Endometrial microvascular endothelial cells (primary cell): Measurements from ENCODE around the gene RPL28. TPM values are rescaled to one million over a fixed set of nuclear protein-coding genes. Genes with fewer than 3 reads are reported as not detected.
"Not testable (repeated sequence)": the region's sequence is repeated elsewhere in the genome, so short reads cannot be mapped to it uniquely, and the experiment has no call there.

Experiments used
- in situ Hi-C: cut with HindIII; loops from 2 replicates; pipeline ENCODE4 v1.10.0; 2017; ENCODE audit warnings: low sequenced_read_pairs, low pct_unique_long_range_greater_than_20kb; ENCODE audit errors: inconsistent ontology term
- total RNA-seq: library from RNA; depleted of rRNA; stranded (reverse); fragments of >200 nt; gene quantifications from one replicate; pipeline ENCODE4 v1.2.3, GENCODE V29; 2015; ENCODE audit errors: inconsistent ontology term

RPL28 gene
- total RNA-seq, 1 donor from 2014 or later, result 298 TPM

- in situ Hi-C loops, result no loop called here
Observed at GRCh38 chr19:55386493-55386971, 800 bp downstream of the RPL28 start.

GRCh38 chr19:55387736-55388497 is 2.2 kb downstream of the RPL28 start:
- in situ Hi-C loops, result no loop called here

- in situ Hi-C loops, result no loop called here
Observed at GRCh38 chr19:55389386-55390317, 3.9 kb downstream of the RPL28 start.

GRCh38 chr19:55390461-55390880 is 4.7 kb downstream of the RPL28 start:
- in situ Hi-C loops, result no loop called here

GRCh38 chr19:55391191-55391670 is 5.5 kb downstream of the RPL28 start:
- in situ Hi-C loops, result no loop called here

- in situ Hi-C loops, result no loop called here
Observed at GRCh38 chr19:55391702-55392615, 6.2 kb downstream of the RPL28 start.

GRCh38 chr19:55392820-55393761 is 7.4 kb downstream of the RPL28 start:
- in situ Hi-C loops, result no loop called here

GRCh38 chr19:55398200-55398925 is 12.6 kb downstream of the RPL28 start:
- in situ Hi-C loops, result no loop called here

GRCh38 chr19:55400281-55401087 is 14.8 kb downstream of the RPL28 start:
- in situ Hi-C loops, result no loop called here

- in situ Hi-C loops, result not testable (repeated sequence)
Observed at GRCh38 chr19:55401390-55401789, 15.7 kb downstream of the RPL28 start.

GRCh38 chr19:55402509-55402908 is 16.8 kb downstream of the RPL28 start:
- in situ Hi-C loops, result no loop called here

GRCh38 chr19:55405638-55406037 is 19.9 kb downstream of the RPL28 start:
- in situ Hi-C loops, result no loop called here

GRCh38 chr19:55406091-55406825 is 20.5 kb downstream of the RPL28 start:
- in situ Hi-C loops, result no loop called here

GRCh38 chr19:55406826-55407549 is 21.3 kb downstream of the RPL28 start:
- in situ Hi-C loops, result no loop called here

GRCh38 chr19:55407550-55407799 is 21.7 kb downstream of the RPL28 start, which contains the start of gene UBE2S:
Gene UBE2S (minus strand): TSS chr19:55407788. CDS start chr19:55407589, 199 bp downstream.
- in situ Hi-C loops, result not testable (repeated sequence)
